Astrocyte (in vitro differentiated cells and primary cell): ENCODE results near the gene POU3F2. TPM values are rescaled to one million over a fixed set of nuclear protein-coding genes. Genes with fewer than 3 reads are reported as not detected.

Experiments used
- DNase-seq: peaks from one replicate; pipeline ENCODE4 v3.0.0-alpha.2; 2010; ENCODE audit warnings: low read depth
- FAIRE-seq: peaks from 2 replicates; lab custom pipeline; 2011; peaks lifted over from hg19 to GRCh38; lab: Jason Lieb, UNC
- H2AFZ ChIP-seq: 2 replicates; pipeline ENCODE4 v1.6.0; 2012; ENCODE audit warnings: low read depth, low read length, inconsistent platforms
- H3K27ac ChIP-seq: 2 replicates; pipeline ENCODE4 v1.5.1; 2011; ENCODE audit warnings: low read depth, low read length, inconsistent platforms
- H3K27me3 ChIP-seq: 2 replicates; pipeline ENCODE4 v1.6.0; 2011; ENCODE audit warnings: low read length, inconsistent platforms; ENCODE audit not compliant: insufficient read depth
- H3K36me3 ChIP-seq: 2 replicates; pipeline ENCODE4 v1.5.1; 2011; ENCODE audit warnings: low read length, inconsistent platforms; ENCODE audit not compliant: insufficient read depth
- H3K4me1 ChIP-seq: 2 replicates; pipeline ENCODE4 v1.5.1; 2011; ENCODE audit warnings: low read length, inconsistent platforms; ENCODE audit not compliant: insufficient read depth
- H3K4me2 ChIP-seq: 2 replicates; pipeline ENCODE4 v1.6.0; 2012; ENCODE audit warnings: low read length, inconsistent platforms
- H3K4me3 ChIP-seq: 2 replicates; pipeline ENCODE4 v1.5.1; 2011; ENCODE audit warnings: low read depth, mild to moderate bottlenecking, low read length, inconsistent platforms; ENCODE audit not compliant: insufficient read depth
- H3K79me2 ChIP-seq: 2 replicates; pipeline ENCODE4 v1.6.0; 2012; ENCODE audit warnings: mild to moderate bottlenecking, low read length, inconsistent platforms; ENCODE audit not compliant: insufficient read depth
- H3K9ac ChIP-seq: 2 replicates; pipeline ENCODE4 v1.6.0; 2012; ENCODE audit warnings: mild to moderate bottlenecking, low read length, inconsistent platforms
- H3K9me3 ChIP-seq: 2 replicates; pipeline ENCODE4 v1.5.1; 2012; ENCODE audit warnings: low read depth, mild to moderate bottlenecking, low read length, inconsistent platforms; ENCODE audit not compliant: insufficient read depth
- H4K20me1 ChIP-seq: 2 replicates; pipeline ENCODE4 v1.6.0; 2012; ENCODE audit warnings: low read length, inconsistent platforms; ENCODE audit not compliant: insufficient read depth
- H3K27ac Mint-ChIP-seq: one replicate; pipeline ENCODE4 v1.8.0; 2021; ENCODE audit warnings: mild to moderate bottlenecking, mixed read lengths; ENCODE audit not compliant: unreplicated experiment
- H3K27me3 Mint-ChIP-seq: one replicate; pipeline ENCODE4 v1.8.0; 2021; ENCODE audit warnings: low read depth, mixed read lengths; ENCODE audit not compliant: unreplicated experiment
- H3K36me3 Mint-ChIP-seq: one replicate; pipeline ENCODE4 v1.8.0; 2021; ENCODE audit warnings: low read depth, mixed read lengths; ENCODE audit not compliant: unreplicated experiment
- H3K4me1 Mint-ChIP-seq: one replicate; pipeline ENCODE4 v1.8.0; 2021; ENCODE audit warnings: low read depth, mixed read lengths; ENCODE audit not compliant: unreplicated experiment
- H3K4me3 Mint-ChIP-seq: one replicate; pipeline ENCODE4 v1.8.0; 2021; ENCODE audit warnings: mild to moderate bottlenecking, moderate library complexity, mixed read lengths; ENCODE audit not compliant: unreplicated experiment
- H3K9me3 Mint-ChIP-seq: one replicate; pipeline ENCODE4 v1.8.0; 2021; ENCODE audit warnings: mild to moderate bottlenecking, mixed read lengths; ENCODE audit not compliant: unreplicated experiment
- EZH2 ChIP-seq: IDR thresholded peaks from 2 replicates; pipeline ENCODE4 v1.6.1; 2012; ENCODE audit warnings: mild to moderate bottlenecking, low read length, inconsistent platforms; ENCODE audit not compliant: insufficient read depth
- total RNA-seq: library from RNA; stranded (reverse); gene quantifications from 2 replicates; pipeline ENCODE4 v1.2.1, GENCODE V29; 2021
- TF ChIP-seq, protein P1 (sequence below): IDR thresholded peaks from 2 replicates; pipeline ENCODE4 v1.5.1; 2011; ENCODE audit warnings: low read depth, mild to moderate bottlenecking, inconsistent platforms, low read length, moderate library complexity; ENCODE audit not compliant: insufficient read depth

Gene POU3F2
- total RNA-seq, 1 donor from 2014 or later: 2.1 TPM

- no peak overlapping the region for H3K4me3 ChIP-seq
- peak overlapping the region; percentile 67 for H3K4me3 Mint-ChIP-seq
- no peaks in the 10 kb centered on the region for H4K20me1 ChIP-seq
- no peaks in the 10 kb centered on the region for H3K79me2 ChIP-seq
- H3K9me3 ChIP-seq: no peaks in the 10 kb centered on the region
- H2AFZ ChIP-seq: no peak overlapping the region
- H3K27ac Mint-ChIP-seq: no peak overlapping the region
- peaks cover 67% of the 10 kb centered on the region for H3K27me3 Mint-ChIP-seq
- H3K27me3 ChIP-seq: peaks cover 69% of the 10 kb centered on the region
- no peak for FAIRE-seq
- peaks cover 3% of the 10 kb centered on the region for H3K9me3 Mint-ChIP-seq
- no peak overlapping the region for H3K9ac ChIP-seq
- H3K4me1 ChIP-seq: peaks cover 12% of the 10 kb centered on the region
- no peaks in the 10 kb centered on the region for H3K36me3 ChIP-seq
- no peak overlapping the region for H3K27ac ChIP-seq
- no peaks in the 10 kb centered on the region for H3K36me3 Mint-ChIP-seq
- TF ChIP-seq EZH2: no peak
- TF ChIP-seq, protein P1, sequence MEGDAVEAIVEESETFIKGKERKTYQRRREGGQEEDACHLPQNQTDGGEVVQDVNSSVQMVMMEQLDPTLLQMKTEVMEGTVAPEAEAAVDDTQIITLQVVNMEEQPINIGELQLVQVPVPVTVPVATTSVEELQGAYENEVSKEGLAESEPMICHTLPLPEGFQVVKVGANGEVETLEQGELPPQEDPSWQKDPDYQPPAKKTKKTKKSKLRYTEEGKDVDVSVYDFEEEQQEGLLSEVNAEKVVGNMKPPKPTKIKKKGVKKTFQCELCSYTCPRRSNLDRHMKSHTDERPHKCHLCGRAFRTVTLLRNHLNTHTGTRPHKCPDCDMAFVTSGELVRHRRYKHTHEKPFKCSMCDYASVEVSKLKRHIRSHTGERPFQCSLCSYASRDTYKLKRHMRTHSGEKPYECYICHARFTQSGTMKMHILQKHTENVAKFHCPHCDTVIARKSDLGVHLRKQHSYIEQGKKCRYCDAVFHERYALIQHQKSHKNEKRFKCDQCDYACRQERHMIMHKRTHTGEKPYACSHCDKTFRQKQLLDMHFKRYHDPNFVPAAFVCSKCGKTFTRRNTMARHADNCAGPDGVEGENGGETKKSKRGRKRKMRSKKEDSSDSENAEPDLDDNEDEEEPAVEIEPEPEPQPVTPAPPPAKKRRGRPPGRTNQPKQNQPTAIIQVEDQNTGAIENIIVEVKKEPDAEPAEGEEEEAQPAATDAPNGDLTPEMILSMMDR: no peak
- peak overlapping the region; percentile 91 for H3K4me2 ChIP-seq
- H3K4me1 Mint-ChIP-seq: peaks cover 19% of the 10 kb centered on the region
- no peak for DNase-seq
These were observed 8.7 kb upstream of the POU3F2 start for GRCh38 chr6:98825600-98826230.

DNA sequence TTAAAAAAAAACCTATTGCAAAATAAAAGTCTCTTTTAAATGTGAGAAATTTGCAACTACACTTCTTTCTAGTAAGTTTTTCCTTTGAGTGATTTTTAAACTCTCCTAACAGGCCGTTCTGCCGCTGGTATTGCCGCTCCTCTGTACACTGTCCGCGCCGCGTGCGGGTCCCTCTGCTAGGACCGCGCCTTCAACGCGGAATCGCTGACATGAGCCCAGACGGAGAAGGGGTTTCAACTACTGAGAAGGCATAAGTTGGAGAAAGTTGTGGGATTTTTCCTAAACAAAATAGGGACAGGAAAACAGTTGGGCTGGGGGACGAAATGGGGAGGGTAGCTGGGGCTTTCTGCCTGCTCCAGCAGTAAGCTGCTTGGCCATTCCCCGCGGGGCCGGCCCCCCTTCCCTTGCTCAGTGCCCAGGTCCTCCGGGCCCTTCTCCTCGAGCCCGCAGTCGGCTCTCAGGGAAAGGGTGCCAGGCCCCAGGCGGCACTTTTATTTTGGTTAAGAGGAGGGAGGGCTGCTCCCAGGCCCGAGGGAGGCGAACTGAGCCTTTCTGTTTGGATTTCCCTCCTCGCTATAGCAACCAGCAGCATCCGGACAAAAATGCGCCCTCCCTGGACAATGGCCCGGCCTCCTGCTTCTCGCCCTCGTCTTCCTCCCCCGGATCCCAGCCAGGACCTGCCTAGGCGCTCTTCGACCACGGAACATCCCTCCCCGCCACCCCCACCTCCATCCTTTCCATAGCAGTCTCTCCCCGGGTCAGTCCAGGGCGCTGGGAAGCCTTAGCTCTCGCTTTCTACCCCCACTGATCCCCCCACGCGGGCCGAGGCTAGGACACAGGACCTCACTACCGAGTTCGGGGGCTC lies 6.8 kb upstream of the POU3F2 start:
- H3K4me1 Mint-ChIP-seq: peaks cover 19% of the 10 kb centered on the region
- Histone ChIP-seq H3K36me3 (no peaks in the 10 kb centered on the region), H3K9ac (peak overlapping the region; percentile 57), H3K79me2 (no peaks in the 10 kb centered on the region), H3K4me1 (peaks cover 24% of the 10 kb centered on the region), H4K20me1 (no peaks in the 10 kb centered on the region), H3K27me3 (peaks cover 86% of the 10 kb centered on the region), H3K27ac (no peak overlapping the region), H2AFZ (peak overlapping the region; percentile 53), H3K4me2 (peak overlapping the region; percentile 80), H3K9me3 (no peaks in the 10 kb centered on the region), H3K4me3 (peak overlapping the region; percentile 27)
- H3K27ac Mint-ChIP-seq: no peak overlapping the region
- peaks cover 3% of the 10 kb centered on the region for H3K9me3 Mint-ChIP-seq
- no peaks in the 10 kb centered on the region for H3K36me3 Mint-ChIP-seq
- TF ChIP-seq EZH2: peak; percentile 63
- TF ChIP-seq, protein P1: no peak
- FAIRE-seq: no peak
- no peak overlapping the region for H3K4me3 Mint-ChIP-seq
- H3K27me3 Mint-ChIP-seq: peaks cover 69% of the 10 kb centered on the region
- DNase-seq: no peak
